Stimulated activated CD4-positive, alpha-beta T cell treated with anti-CD3 and anti-CD28 coated beads, Interleukin-1b, Interleukin-23, amount 100 ng/mL, for 24 hours (primary cell): Measurements from ENCODE around the gene RNASEH2A.
"Not testable (repeated sequence)": the region's sequence is repeated elsewhere in the genome, so short reads cannot be mapped to it uniquely, and the experiment has no call there.

Experiments
- DNase-seq, 4 experiments: peaks; one replicate each; pipeline ENCODE4 v3.0.0-alpha.2; 2020; ENCODE audit warnings: low read depth in 4 of 4, low spot score in 1 of 4

The RNASEH2A gene

GRCh38 chr19:12793290-12794195 lies 12.8 kb upstream of the RNASEH2A start:
- DNase-seq: peak in 3 of 4 experiments; percentile 83 to 90 (median 89)

- no peak for DNase-seq
These were observed 12.0 kb upstream of the RNASEH2A start for GRCh38 chr19:12794196-12794941.

GRCh38 chr19:12794971-12795381 lies 11.4 kb upstream of the RNASEH2A start:
- no peak for DNase-seq

- DNase-seq: peak in 1 of 4 experiments; percentile 65
These were observed 10.0 kb upstream of the RNASEH2A start for GRCh38 chr19:12796146-12797071.

- no peak for DNase-seq
These were observed 9.2 kb upstream of the RNASEH2A start for GRCh38 chr19:12797141-12797587.

- DNase-seq: not testable (repeated sequence)
These were observed 8.8 kb upstream of the RNASEH2A start for GRCh38 chr19:12797607-12798006.

- no peak for DNase-seq
These were observed 6.5 kb upstream of the RNASEH2A start for GRCh38 chr19:12799742-12800465.

- DNase-seq: no peak
These were observed 6.0 kb upstream of the RNASEH2A start for GRCh38 chr19:12800466-12800770.

- DNase-seq: no peak
These were observed 5.4 kb upstream of the RNASEH2A start for GRCh38 chr19:12800923-12801465.

- DNase-seq: peak in 2 of 4 experiments; percentile 65 to 69
These were observed 4.7 kb upstream of the RNASEH2A start, which contains the start of the genes PRDX2 and THSD8 for GRCh38 chr19:12801466-12802266. Gene PRDX2 (minus strand): TSS chr19:12801800. CDS start chr19:12801261, 539 bp downstream. Gene THSD8 (plus strand): TSS chr19:12802069. CDS start chr19:12802072, 3 bp downstream.

- no peak for DNase-seq
These were observed 3.9 kb upstream of the RNASEH2A start for GRCh38 chr19:12802267-12803106.

GRCh38 chr19:12804051-12804450 lies 2.3 kb upstream of the RNASEH2A start:
- DNase-seq: no peak

GRCh38 chr19:12815088-12815487 lies 8.7 kb downstream of the RNASEH2A start:
- no peak for DNase-seq

- not testable (repeated sequence) for DNase-seq
These were observed 10.8 kb downstream of the RNASEH2A start for GRCh38 chr19:12817188-12817587.

- DNase-seq: not testable (repeated sequence)
These were observed 11.4 kb downstream of the RNASEH2A start for GRCh38 chr19:12817810-12818209.

- DNase-seq: no peak
These were observed 15.4 kb downstream of the RNASEH2A start for GRCh38 chr19:12821761-12822160.

GRCh38 chr19:12825254-12826131 lies 19.1 kb downstream of the RNASEH2A start:
- DNase-seq: no peak
